Caco-2 (cell line): ENCODE results near the gene TET1. TPM values are rescaled to one million over a fixed set of nuclear protein-coding genes. Genes with fewer than 3 reads are reported as not detected.
A peak's percentile ranks its signal among the peaks of the same experiment; 100 is the strongest.

Experiments used
- BruUV-seq: library from RNA; stranded (reverse); fragments of 400-500 nt; replicated peaks from 2 replicates; lab custom pipeline; 2021; lab: Mats Ljungman, UMichigan
- CTCF ChIA-PET: fragments of 300-600 bp; sonication (Branson Sonifier 250); formaldehyde crosslinking; loops from one replicate; lab custom pipeline; 2022; ENCODE audit warnings: antibody characterized with exemption; lab: Charles Lee
- POLR2A ChIA-PET: fragments of 300-600 bp; sonication (Branson Sonifier 250); formaldehyde crosslinking; loops from one replicate; lab custom pipeline; 2022; ENCODE audit warnings: antibody characterized with exemption; lab: Charles Lee
- DNase-seq, 2 experiments: peaks; one replicate each; pipeline versions ENCODE4 v3.0.0 to v3.0.0-alpha.2; 2020 to 2022
- H3K27me3 ChIP-seq: replicated peaks from 2 replicates; pipeline ENCODE4 v1.6.0; 2011; ENCODE audit warnings: low read length; ENCODE audit not compliant: control insufficient read depth, insufficient read depth
- H3K36me3 ChIP-seq: 2 replicates; pipeline ENCODE4 v1.5.1; 2011; ENCODE audit warnings: low read length; ENCODE audit not compliant: control insufficient read depth, insufficient read depth
- H3K4me1 ChIP-seq: fragments of 250-450 bp; sonication (Bioruptor Pico); 2 replicates; pipeline ENCODE4 v1.5.1; 2020; ENCODE audit warnings: mild to moderate bottlenecking
- H3K4me3 ChIP-seq: 2 replicates; pipeline ENCODE4 v1.5.1; 2011; ENCODE audit warnings: low read depth, mild to moderate bottlenecking, control low read depth, low read length
- H3K9me3 ChIP-seq: fragments of 250-450 bp; sonication (Bioruptor Pico); 2 replicates; pipeline ENCODE4 v1.5.1; 2020; ENCODE audit warnings: mild to moderate bottlenecking, moderate library complexity
- H3K27ac Mint-ChIP-seq: one replicate; pipeline ENCODE4 v1.8.0; 2022; ENCODE audit warnings: mixed read lengths; ENCODE audit not compliant: unreplicated experiment
- H3K27me3 Mint-ChIP-seq: one replicate; pipeline ENCODE4 v1.8.0; 2022; ENCODE audit warnings: mixed read lengths; ENCODE audit not compliant: insufficient read depth, unreplicated experiment
- H3K36me3 Mint-ChIP-seq: one replicate; pipeline ENCODE4 v1.8.0; 2022; ENCODE audit warnings: mild to moderate bottlenecking, mixed read lengths; ENCODE audit not compliant: insufficient read depth, unreplicated experiment
- H3K4me1 Mint-ChIP-seq: one replicate; pipeline ENCODE4 v1.8.0; 2022; ENCODE audit warnings: low read depth, mixed read lengths; ENCODE audit not compliant: unreplicated experiment
- H3K4me3 Mint-ChIP-seq: one replicate; pipeline ENCODE4 v1.8.0; 2022; ENCODE audit warnings: mild to moderate bottlenecking, moderate library complexity, mixed read lengths; ENCODE audit not compliant: unreplicated experiment
- H3K9me3 Mint-ChIP-seq: one replicate; pipeline ENCODE4 v1.8.0; 2022; ENCODE audit warnings: mixed read lengths; ENCODE audit not compliant: unreplicated experiment
- intact Hi-C: fragments of 100-400 bp; cut with micrococcal nuclease; formaldehyde crosslinking; loops from one replicate; pipeline ENCODE4 v1.10.0; 2022; ENCODE audit not compliant: unreplicated experiment
- total RNA-seq: library from RNA; stranded (reverse); gene quantifications from 2 replicates; pipeline ENCODE4 v1.2.3, GENCODE V29; 2022
- TF ChIP-seq, protein P1 (sequence below), 2 experiments: fragments of 200-600 bp in 1 of 2; IDR thresholded peaks; 1 replicate in 1 of 2; 2 replicates in 1 of 2; pipeline versions ENCODE4 v1.5.1 to v1.8.0; 2011 to 2022; ENCODE audit warnings: antibody characterized with exemption in 1 of 2, control low read depth in 1 of 2, inconsistent platforms in 1 of 2, low read depth in 1 of 2, low read length in 1 of 2, mild to moderate bottlenecking in 1 of 2, moderate library complexity in 1 of 2; ENCODE audit not compliant: insufficient read depth in 1 of 2, severe bottlenecking in 1 of 2, unreplicated experiment in 1 of 2

TET1 gene
- total RNA-seq, 1 experiment from 2014 or later, result 18.6 TPM

DNA sequence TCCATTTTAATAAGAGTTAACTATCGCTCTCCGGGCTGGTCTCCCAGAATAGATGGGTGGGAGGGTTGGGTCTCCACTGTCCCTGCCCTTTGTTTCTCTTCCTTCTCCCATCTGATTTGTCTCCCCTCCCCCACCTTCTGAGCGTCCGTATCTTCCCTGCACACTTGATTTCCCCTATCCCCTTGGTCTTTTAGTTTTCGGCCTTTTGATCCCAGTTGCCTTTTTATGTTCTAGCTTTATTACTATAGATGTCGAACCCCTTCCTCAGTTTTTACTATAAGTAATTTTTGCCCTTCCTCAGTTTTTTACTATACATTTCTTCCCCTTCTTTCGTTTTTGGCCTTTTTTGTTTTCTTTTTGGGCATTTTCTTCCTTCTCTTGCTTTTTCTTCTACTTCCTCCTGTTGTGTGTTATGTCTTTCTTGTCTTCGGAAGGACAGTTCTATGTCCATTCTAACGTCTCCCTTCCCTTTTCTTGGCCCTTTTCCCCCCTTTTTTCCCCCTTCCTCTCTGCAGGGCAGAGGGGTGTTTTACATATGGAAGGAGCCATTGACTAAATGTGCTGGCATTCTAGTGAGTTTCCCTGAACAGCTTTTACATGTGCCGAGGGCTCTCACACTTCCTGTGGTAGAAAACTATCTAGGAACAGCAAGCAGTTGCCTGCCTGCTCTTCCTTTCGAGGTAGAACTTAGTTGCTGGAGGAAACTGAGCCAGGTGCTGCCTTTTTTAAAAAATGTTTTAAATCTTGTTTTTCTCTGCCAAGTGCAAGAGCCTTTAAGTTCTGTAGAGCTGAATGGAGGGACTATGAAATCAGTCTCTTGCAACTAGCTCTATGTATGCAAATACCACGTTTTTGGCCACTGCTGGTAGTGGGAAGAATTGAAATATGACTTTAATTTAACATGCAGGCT is 2.8 kb downstream of the TET1 start:
- Histone ChIP-seq H3K4me3 (no peak overlapping the region), H3K27me3 (no peaks in the 10 kb centered on the region), H3K36me3 (no peaks in the 10 kb centered on the region; the same call in 1 of the 2 replicates), H3K4me1 (peaks cover 10% of the 10 kb centered on the region; the same call in 1 of the 2 replicates), H3K9me3 (no peaks in the 10 kb centered on the region)
- BruUV-seq, result TSS peak; percentile 22
- ChIA-PET CTCF (interaction anchor here (1.4 kb wide), 1 partner anchor 12 kb away, joined by 6 read pairs; no protein-coding TSS in a partner anchor), POLR2A (no interaction called here)
- Mint-ChIP-seq H3K36me3 (no peaks in the 10 kb centered on the region), H3K4me1 (peaks cover 16% of the 10 kb centered on the region), H3K27ac (no peak overlapping the region), H3K4me3 (peak overlapping the region; percentile 4), H3K9me3 (no peaks in the 10 kb centered on the region), H3K27me3 (no peaks in the 10 kb centered on the region)
- TF ChIP-seq, protein P1, sequence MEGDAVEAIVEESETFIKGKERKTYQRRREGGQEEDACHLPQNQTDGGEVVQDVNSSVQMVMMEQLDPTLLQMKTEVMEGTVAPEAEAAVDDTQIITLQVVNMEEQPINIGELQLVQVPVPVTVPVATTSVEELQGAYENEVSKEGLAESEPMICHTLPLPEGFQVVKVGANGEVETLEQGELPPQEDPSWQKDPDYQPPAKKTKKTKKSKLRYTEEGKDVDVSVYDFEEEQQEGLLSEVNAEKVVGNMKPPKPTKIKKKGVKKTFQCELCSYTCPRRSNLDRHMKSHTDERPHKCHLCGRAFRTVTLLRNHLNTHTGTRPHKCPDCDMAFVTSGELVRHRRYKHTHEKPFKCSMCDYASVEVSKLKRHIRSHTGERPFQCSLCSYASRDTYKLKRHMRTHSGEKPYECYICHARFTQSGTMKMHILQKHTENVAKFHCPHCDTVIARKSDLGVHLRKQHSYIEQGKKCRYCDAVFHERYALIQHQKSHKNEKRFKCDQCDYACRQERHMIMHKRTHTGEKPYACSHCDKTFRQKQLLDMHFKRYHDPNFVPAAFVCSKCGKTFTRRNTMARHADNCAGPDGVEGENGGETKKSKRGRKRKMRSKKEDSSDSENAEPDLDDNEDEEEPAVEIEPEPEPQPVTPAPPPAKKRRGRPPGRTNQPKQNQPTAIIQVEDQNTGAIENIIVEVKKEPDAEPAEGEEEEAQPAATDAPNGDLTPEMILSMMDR (IDR thresholded peaks at IDR 0.05; ENCODE audit: insufficient read depth in 1 of 2, low read depth in 1 of 2, low read length in 1 of 2, severe bottlenecking in 1 of 2, unreplicated experiment in 1 of 2), result no peak
- intact Hi-C loops, result no loop called here
- no peak for DNase-seq

- POLR2A ChIA-PET, result no interaction called here
- no peak for DNase-seq
- no TSS peak for BruUV-seq
- TF ChIP-seq, protein P1 (IDR thresholded peaks at IDR 0.05; ENCODE audit: insufficient read depth in 1 of 2, low read depth in 1 of 2, low read length in 1 of 2, severe bottlenecking in 1 of 2, unreplicated experiment in 1 of 2), result no peak
- H3K4me1 Mint-ChIP-seq, result peaks cover 21% of the 10 kb centered on the region
- peaks cover 8% of the 10 kb centered on the region; the same call in 1 of the 2 replicates for H3K4me1 ChIP-seq
- H3K9me3 ChIP-seq, result no peaks in the 10 kb centered on the region
- H3K27ac Mint-ChIP-seq, result no peak overlapping the region
- CTCF ChIA-PET, result no interaction called here
- intact Hi-C loops, result no loop called here
- H3K4me3 Mint-ChIP-seq, result no peak overlapping the region
- no peaks in the 10 kb centered on the region for H3K27me3 Mint-ChIP-seq
- H3K36me3 ChIP-seq, result no peaks in the 10 kb centered on the region; the same call in 1 of the 2 replicates
- no peaks in the 10 kb centered on the region for H3K9me3 Mint-ChIP-seq
- H3K36me3 Mint-ChIP-seq, result no peaks in the 10 kb centered on the region
- no peak overlapping the region for H3K4me3 ChIP-seq
- H3K27me3 ChIP-seq, result no peaks in the 10 kb centered on the region
These were observed 4.6 kb downstream of the TET1 start for GRCh38 chr10:68564712-68565111.

GRCh38 chr10:68565658-68566057 is 5.5 kb downstream of the TET1 start:
- Mint-ChIP-seq H3K9me3 (no peaks in the 10 kb centered on the region), H3K27me3 (no peaks in the 10 kb centered on the region), H3K36me3 (no peaks in the 10 kb centered on the region), H3K27ac (no peak overlapping the region), H3K4me1 (peaks cover 21% of the 10 kb centered on the region), H3K4me3 (no peak overlapping the region)
- Histone ChIP-seq H3K36me3 (no peaks in the 10 kb centered on the region; the same call in 1 of the 2 replicates), H3K27me3 (no peaks in the 10 kb centered on the region), H3K4me3 (no peak overlapping the region), H3K4me1 (peaks cover 5% of the 10 kb centered on the region; the same call in 1 of the 2 replicates), H3K9me3 (no peaks in the 10 kb centered on the region)
- BruUV-seq, result no TSS peak
- no peak for DNase-seq
- intact Hi-C loops, result no loop called here
- POLR2A ChIA-PET, result no interaction called here
- CTCF ChIA-PET, result no interaction called here
- TF ChIP-seq, protein P1 (IDR thresholded peaks at IDR 0.05; ENCODE audit: insufficient read depth in 1 of 2, low read depth in 1 of 2, low read length in 1 of 2, severe bottlenecking in 1 of 2, unreplicated experiment in 1 of 2), result no peak
